Duodenal mucosa (tissue), 2 donors: ENCODE measurements around the gene DAPK3.

Source experiments
- H3K27ac ChIP-seq: one replicate; pipeline ENCODE4 v1.7.0; 2013; ENCODE audit warnings: low read depth, low read length
- H3K27me3 ChIP-seq, 2 donors: one replicate each; pipeline ENCODE4 v1.7.0; 2013; ENCODE audit warnings: low read length in 2 of 2, control low read depth in 1 of 2; ENCODE audit not compliant: insufficient read depth in 2 of 2, control insufficient read depth in 1 of 2
- H3K36me3 ChIP-seq, 2 donors: one replicate each; pipeline ENCODE4 v1.7.0; 2013; ENCODE audit warnings: low read length in 2 of 2, control low read depth in 1 of 2; ENCODE audit not compliant: insufficient read depth in 2 of 2, control insufficient read depth in 1 of 2
- H3K4me1 ChIP-seq, 2 donors: one replicate each; pipeline ENCODE4 v1.7.0; 2013; ENCODE audit warnings: low read length in 2 of 2, control low read depth in 1 of 2; ENCODE audit not compliant: insufficient read depth in 2 of 2, control insufficient read depth in 1 of 2
- H3K4me3 ChIP-seq, 2 donors: one replicate each; pipeline ENCODE4 v1.7.0; 2013; ENCODE audit warnings: low read length in 2 of 2, low read depth in 1 of 2
- H3K9ac ChIP-seq, 2 donors: one replicate each; pipeline ENCODE4 v1.7.0; 2013; ENCODE audit warnings: low read length in 2 of 2, low read depth in 1 of 2
- H3K9me3 ChIP-seq, 2 donors: one replicate each; pipeline ENCODE4 v1.7.0; 2013; ENCODE audit warnings: low read length in 2 of 2, control low read depth in 1 of 2; ENCODE audit not compliant: control insufficient read depth in 1 of 2

The DAPK3 gene

GRCh38 chr19:3983936-3984583, 13.2 kb upstream of the DAPK3 start:
- peak overlapping the region; percentile 85 to 91 for H3K4me3 ChIP-seq
- no peaks in the 10 kb centered on the region for H3K27me3 ChIP-seq
- peak overlapping the region; percentile 98 for H3K27ac ChIP-seq
- no peaks in the 10 kb centered on the region for H3K9me3 ChIP-seq
- peaks cover 50 to 53% of the 10 kb centered on the region in 2 donors for H3K36me3 ChIP-seq
- peak overlapping the region; percentile 83 to 94 for H3K9ac ChIP-seq
- H3K4me1 ChIP-seq, result peaks cover 29 to 48% of the 10 kb centered on the region in 2 donors

- Histone ChIP-seq H3K9me3 (no peaks in the 10 kb centered on the region), H3K36me3 (peaks cover 52 to 56% of the 10 kb centered on the region in 2 donors), H3K27me3 (no peaks in the 10 kb centered on the region), H3K4me3 (peak overlapping the region; percentile 85 to 91), H3K27ac (no peak overlapping the region), H3K9ac (peak overlapping the region; percentile 83 to 94), H3K4me1 (peaks cover 29 to 48% of the 10 kb centered on the region in 2 donors)
These were observed 12.6 kb upstream of the DAPK3 start for GRCh38 chr19:3983542-3983914.

- peak overlapping the region; percentile 83 to 94 for H3K9ac ChIP-seq
- H3K4me3 ChIP-seq, result peak overlapping the region; percentile 85 to 91
- no peaks in the 10 kb centered on the region for H3K27me3 ChIP-seq
- no peak overlapping the region for H3K27ac ChIP-seq
- H3K9me3 ChIP-seq, result no peaks in the 10 kb centered on the region
- H3K36me3 ChIP-seq, result peaks cover 56 to 61% of the 10 kb centered on the region in 2 donors
- peaks cover 29 to 48% of the 10 kb centered on the region in 2 donors for H3K4me1 ChIP-seq
These were observed 12.0 kb upstream of the DAPK3 start for GRCh38 chr19:3982701-3983541.

- Histone ChIP-seq H3K4me3 (no peak overlapping the region), H3K4me1 (peaks cover 25 to 41% of the 10 kb centered on the region in 2 donors), H3K9me3 (no peaks in the 10 kb centered on the region), H3K9ac (no peak overlapping the region), H3K36me3 (peaks cover 65 to 70% of the 10 kb centered on the region in 2 donors), H3K27ac (no peak overlapping the region), H3K27me3 (no peaks in the 10 kb centered on the region)
These were observed 11.1 kb upstream of the DAPK3 start for GRCh38 chr19:3981736-3982681.

GRCh38 chr19:3981373-3981735, 10.5 kb upstream of the DAPK3 start:
- Histone ChIP-seq H3K9me3 (no peaks in the 10 kb centered on the region), H3K9ac (no peak overlapping the region), H3K4me3 (no peak overlapping the region), H3K27me3 (no peaks in the 10 kb centered on the region), H3K36me3 (peaks cover 71 to 77% of the 10 kb centered on the region in 2 donors), H3K27ac (no peak overlapping the region), H3K4me1 (peaks cover 21 to 35% of the 10 kb centered on the region in 2 donors)

GRCh38 chr19:3980353-3981251, 9.7 kb upstream of the DAPK3 start:
- H3K4me3 ChIP-seq, result no peak overlapping the region
- H3K4me1 ChIP-seq, result peaks cover 18 to 27% of the 10 kb centered on the region in 2 donors
- H3K27ac ChIP-seq, result no peak overlapping the region
- no peaks in the 10 kb centered on the region for H3K9me3 ChIP-seq
- no peaks in the 10 kb centered on the region for H3K27me3 ChIP-seq
- H3K36me3 ChIP-seq, result peaks cover 72 to 84% of the 10 kb centered on the region in 2 donors
- H3K9ac ChIP-seq, result no peak overlapping the region

- Histone ChIP-seq H3K27me3 (no peaks in the 10 kb centered on the region), H3K9ac (no peak overlapping the region), H3K4me3 (no peak overlapping the region), H3K4me1 (peaks cover 18 to 25% of the 10 kb centered on the region in 2 donors), H3K27ac (no peak overlapping the region), H3K9me3 (no peaks in the 10 kb centered on the region), H3K36me3 (peaks cover 72 to 90% of the 10 kb centered on the region in 2 donors)
These were observed 8.9 kb upstream of the DAPK3 start for GRCh38 chr19:3979674-3980352.

GRCh38 chr19:3979289-3979673, 8.4 kb upstream of the DAPK3 start:
- H3K36me3 ChIP-seq, result peaks cover 72 to 89% of the 10 kb centered on the region in 2 donors
- H3K9ac ChIP-seq, result no peak overlapping the region
- H3K27me3 ChIP-seq, result no peaks in the 10 kb centered on the region
- H3K4me3 ChIP-seq, result no peak overlapping the region
- H3K27ac ChIP-seq, result no peak overlapping the region
- H3K4me1 ChIP-seq, result peaks cover 15 to 23% of the 10 kb centered on the region in 2 donors
- no peaks in the 10 kb centered on the region for H3K9me3 ChIP-seq

- H3K9ac ChIP-seq, result no peak overlapping the region
- no peak overlapping the region for H3K4me3 ChIP-seq
- H3K27me3 ChIP-seq, result no peaks in the 10 kb centered on the region
- H3K27ac ChIP-seq, result no peak overlapping the region
- H3K4me1 ChIP-seq, result peaks cover 4 to 12% of the 10 kb centered on the region in 2 donors
- H3K36me3 ChIP-seq, result peaks cover 63 to 77% of the 10 kb centered on the region in 2 donors
- no peaks in the 10 kb centered on the region for H3K9me3 ChIP-seq
These were observed 7.2 kb upstream of the DAPK3 start for GRCh38 chr19:3978145-3978544.
